HG02884 (cell line): ENCODE data around the gene RAB34.

Source experiments
- ATAC-seq: cut with Tn5 transposase; IDR thresholded peaks from one replicate; pipeline ENCODE4 v1.9.1; 2021; ENCODE audit warnings: mild to moderate bottlenecking, moderate library complexity; ENCODE audit not compliant: unreplicated experiment

RAB34 gene

GRCh38 chr17:28712705-28713415, 4.8 kb downstream of the RAB34 start:
- ATAC-seq = no peak

GRCh38 chr17:28712032-28712704, 5.5 kb downstream of the RAB34 start:
- ATAC-seq = no peak

- ATAC-seq = peak; percentile 28
Observed at GRCh38 chr17:28711723-28712031, 6.0 kb downstream of the RAB34 start, which contains the start of gene PROCA1. TSS of gene PROCA1 (minus strand) at chr17:28711888. CDS start at chr17:28711660, 228 bp downstream.

GRCh38 chr17:28710861-28711722, 6.6 kb downstream of the RAB34 start:
- peak; percentile 82 for ATAC-seq

GRCh38 chr17:28707339-28707720, 10.3 kb downstream of the RAB34 start:
- no peak for ATAC-seq

GRCh38 chr17:28706471-28707338, 11.0 kb downstream of the RAB34 start:
- ATAC-seq = no peak

GRCh38 chr17:28705728-28706334, 11.8 kb downstream of the RAB34 start:
- ATAC-seq = no peak

- ATAC-seq = no peak
Observed at GRCh38 chr17:28705074-28705659, 12.5 kb downstream of the RAB34 start.

GRCh38 chr17:28704219-28704858, 13.3 kb downstream of the RAB34 start:
- no peak for ATAC-seq

- no peak for ATAC-seq
Observed at GRCh38 chr17:28703552-28704218, 14.0 kb downstream of the RAB34 start.

GRCh38 chr17:28702752-28703150, 14.9 kb downstream of the RAB34 start:
- ATAC-seq = no peak

GRCh38 chr17:28702026-28702751, 15.5 kb downstream of the RAB34 start:
- no peak for ATAC-seq

GRCh38 chr17:28700830-28701492, 16.7 kb downstream of the RAB34 start:
- no peak for ATAC-seq

- no peak for ATAC-seq
Observed at GRCh38 chr17:28700278-28700677, 17.4 kb downstream of the RAB34 start.

GRCh38 chr17:28698253-28698941, 19.3 kb downstream of the RAB34 start:
- no peak for ATAC-seq

GRCh38 chr17:28693869-28694268, 23.8 kb downstream of the RAB34 start:
- ATAC-seq = no peak

GRCh38 chr17:28689011-28689410, 28.7 kb downstream of the RAB34 start:
- ATAC-seq = no peak
